Retinal pigment epithelial cell (primary cell): ENCODE data around the gene DCANP1.

Experiments used
- DNase-seq: peaks from one replicate; pipeline ENCODE4 v3.0.0-alpha.2; 2010; ENCODE audit warnings: low read depth
- H3K4me3 ChIP-seq: 2 replicates; pipeline ENCODE4 v1.5.1; 2011; ENCODE audit warnings: mild to moderate bottlenecking, low read length, control low read depth, moderate library complexity
- TF ChIP-seq, protein P1 (sequence below): conservative IDR thresholded peaks from 2 replicates; pipeline ENCODE4 v1.5.1; 2011; ENCODE audit warnings: low read depth, low read length, control low read depth, inconsistent platforms

The DCANP1 gene

DNA sequence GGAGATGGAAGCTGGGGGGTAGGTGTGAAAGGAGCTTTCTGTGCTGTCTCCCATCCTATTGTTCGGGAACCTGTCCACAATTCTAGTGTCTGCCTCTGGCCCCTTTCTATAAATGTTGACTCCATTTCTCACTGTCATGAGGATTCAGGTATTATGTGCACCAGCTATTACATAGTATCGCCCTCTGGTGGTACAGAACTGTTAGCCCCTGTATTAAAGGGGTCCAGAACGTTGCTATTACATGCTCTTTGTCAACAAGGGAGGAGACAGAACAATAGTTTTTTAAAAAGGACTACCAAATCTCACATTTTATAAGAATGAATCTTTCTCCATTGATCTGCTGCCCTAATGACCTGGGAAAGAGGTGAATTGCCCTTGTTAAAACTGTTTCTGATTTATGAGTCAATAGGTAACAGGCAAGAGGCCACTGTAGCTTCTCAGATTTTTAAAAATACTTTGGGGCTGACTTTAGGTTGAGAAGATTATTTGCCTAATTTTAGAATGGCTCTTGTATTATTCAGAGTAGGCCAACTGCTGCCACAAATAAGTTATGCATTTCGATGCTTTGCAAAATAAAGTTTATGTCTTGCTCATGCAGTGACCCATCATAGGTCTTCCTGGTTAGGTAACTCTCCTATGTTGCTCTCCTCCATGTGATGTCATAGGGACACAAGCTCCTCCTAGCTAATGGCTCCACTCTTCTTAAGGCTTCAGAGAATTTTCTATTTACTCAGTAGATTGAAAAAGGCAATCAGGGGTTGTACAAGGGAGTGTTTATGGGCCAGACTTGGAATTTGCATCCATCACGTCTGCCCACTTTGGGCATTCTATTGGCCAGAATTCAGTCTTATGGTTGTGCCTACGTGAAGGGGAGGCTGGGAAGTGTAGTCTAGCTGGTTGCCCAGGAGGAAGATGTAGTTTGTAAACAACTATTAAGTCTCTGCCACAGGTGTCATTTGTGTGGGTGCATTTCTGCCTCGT, 20.8 kb downstream of the DCANP1 start:
- DNase-seq: no peak
- TF ChIP-seq, protein P1, sequence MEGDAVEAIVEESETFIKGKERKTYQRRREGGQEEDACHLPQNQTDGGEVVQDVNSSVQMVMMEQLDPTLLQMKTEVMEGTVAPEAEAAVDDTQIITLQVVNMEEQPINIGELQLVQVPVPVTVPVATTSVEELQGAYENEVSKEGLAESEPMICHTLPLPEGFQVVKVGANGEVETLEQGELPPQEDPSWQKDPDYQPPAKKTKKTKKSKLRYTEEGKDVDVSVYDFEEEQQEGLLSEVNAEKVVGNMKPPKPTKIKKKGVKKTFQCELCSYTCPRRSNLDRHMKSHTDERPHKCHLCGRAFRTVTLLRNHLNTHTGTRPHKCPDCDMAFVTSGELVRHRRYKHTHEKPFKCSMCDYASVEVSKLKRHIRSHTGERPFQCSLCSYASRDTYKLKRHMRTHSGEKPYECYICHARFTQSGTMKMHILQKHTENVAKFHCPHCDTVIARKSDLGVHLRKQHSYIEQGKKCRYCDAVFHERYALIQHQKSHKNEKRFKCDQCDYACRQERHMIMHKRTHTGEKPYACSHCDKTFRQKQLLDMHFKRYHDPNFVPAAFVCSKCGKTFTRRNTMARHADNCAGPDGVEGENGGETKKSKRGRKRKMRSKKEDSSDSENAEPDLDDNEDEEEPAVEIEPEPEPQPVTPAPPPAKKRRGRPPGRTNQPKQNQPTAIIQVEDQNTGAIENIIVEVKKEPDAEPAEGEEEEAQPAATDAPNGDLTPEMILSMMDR: peak; percentile 88
- no peak overlapping the region for H3K4me3 ChIP-seq

DNA sequence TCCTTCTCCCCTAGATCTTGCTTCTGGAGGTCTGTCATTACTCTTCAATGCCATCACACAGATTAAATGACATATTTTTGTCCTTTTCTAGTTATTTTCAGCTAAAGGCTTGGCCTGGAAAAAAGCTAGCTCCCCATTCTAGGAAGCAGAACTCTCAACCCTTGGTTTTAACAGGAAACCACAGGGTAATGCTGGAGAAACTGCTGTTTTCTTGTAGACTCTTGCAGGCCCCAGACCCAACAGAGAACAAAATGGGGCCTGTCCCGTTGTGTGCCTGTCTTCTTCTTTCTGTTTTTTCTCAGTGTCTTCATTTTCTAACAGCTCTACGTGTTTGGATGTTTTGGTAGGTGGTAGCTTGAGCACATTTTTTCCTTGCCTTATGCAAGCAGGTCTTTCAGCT, 21.5 kb downstream of the DCANP1 start:
- no peak overlapping the region for H3K4me3 ChIP-seq
- TF ChIP-seq, protein P1: no peak
- DNase-seq: no peak

DNA sequence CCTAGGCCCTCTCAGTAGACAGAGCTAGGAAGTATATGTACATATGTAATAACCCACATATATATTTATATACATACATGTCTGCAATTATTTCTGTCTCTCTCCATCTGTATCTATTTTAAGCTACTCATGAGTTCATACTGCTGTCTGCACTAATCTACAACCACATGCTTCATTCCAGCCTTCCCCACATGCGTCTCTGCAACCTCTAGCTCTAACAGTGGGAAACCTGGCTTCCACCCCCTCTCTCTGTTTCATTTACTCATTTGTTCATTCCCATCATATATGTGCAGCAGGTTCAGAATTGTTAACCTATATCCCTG, 23.3 kb downstream of the DCANP1 start:
- TF ChIP-seq, protein P1: no peak
- DNase-seq: no peak
- no peak overlapping the region for H3K4me3 ChIP-seq

DNA sequence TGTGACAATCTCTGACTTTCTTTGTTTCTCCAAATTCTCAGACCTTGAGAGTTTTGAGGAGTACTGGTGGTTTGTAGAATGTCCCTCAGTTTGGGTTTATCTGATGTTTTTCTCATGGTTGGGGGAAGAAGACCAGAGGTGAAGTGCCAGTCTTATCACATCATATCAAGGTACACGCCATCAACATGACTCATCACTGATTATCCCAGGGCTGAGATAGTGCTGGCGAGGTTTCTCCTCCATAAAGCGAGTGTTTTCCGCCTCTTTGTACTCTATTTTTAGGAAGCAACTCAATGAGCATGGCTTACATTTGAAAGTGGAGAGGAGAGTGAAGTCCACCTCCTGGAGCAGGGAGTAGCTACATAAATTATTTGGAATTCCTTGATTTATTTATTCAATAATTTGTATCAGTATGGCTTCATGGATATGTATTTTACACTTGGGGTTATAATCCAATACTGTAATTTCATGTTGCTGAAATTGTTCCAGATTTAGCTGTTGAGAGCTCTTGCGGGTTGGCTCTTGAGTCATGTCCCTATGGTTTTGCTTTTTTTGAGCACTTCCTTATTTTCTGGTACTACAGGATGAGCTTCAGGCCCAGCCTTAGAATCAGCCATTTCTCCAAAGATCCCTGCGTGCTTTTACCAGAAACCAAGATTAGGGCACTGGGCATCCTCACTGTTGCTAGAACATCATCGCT, 23.9 kb downstream of the DCANP1 start:
- TF ChIP-seq, protein P1: no peak
- no peak overlapping the region for H3K4me3 ChIP-seq
- no peak for DNase-seq

DNA sequence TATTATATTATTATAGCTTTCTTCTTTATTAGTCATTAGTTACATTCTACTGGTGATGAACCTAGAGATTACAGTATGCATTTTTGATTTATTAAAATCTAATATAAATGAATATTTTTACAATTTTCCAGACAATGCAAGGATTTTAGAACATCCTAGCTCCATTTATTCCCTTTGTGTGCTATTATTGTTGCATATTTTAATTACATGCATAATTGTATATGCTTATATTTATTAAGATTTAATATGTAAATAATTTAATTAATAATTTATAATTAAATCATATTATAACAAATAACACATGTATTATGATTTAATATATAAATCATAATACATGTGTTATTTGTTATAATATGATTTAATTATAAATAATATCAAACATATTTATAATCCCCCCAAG, 24.7 kb downstream of the DCANP1 start:
- H3K4me3 ChIP-seq: no peak overlapping the region
- DNase-seq: no peak
- TF ChIP-seq, protein P1: no peak

DNA sequence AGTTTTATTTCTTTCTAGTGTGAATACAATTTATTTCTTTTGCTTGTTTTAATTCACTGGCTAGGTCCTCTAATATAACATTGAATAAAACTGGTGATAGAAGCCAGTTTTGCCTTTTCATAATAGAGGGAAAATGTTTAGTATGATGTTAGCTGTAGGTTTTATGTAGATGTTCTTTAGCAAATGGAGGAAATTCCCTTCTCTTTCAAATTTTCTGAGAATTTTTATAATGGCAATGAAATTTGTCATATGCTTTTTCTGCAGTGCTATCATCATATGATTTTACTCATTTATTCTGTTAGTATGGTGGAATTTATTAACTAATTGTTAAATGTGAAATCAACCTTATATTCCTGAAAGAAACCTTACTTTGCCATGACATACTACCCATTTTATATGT, 30.1 kb downstream of the DCANP1 start:
- TF ChIP-seq, protein P1: no peak
- no peak overlapping the region for H3K4me3 ChIP-seq
- DNase-seq: no peak
